Measurements from ENCODE around the gene MFSD12.

DNA sequence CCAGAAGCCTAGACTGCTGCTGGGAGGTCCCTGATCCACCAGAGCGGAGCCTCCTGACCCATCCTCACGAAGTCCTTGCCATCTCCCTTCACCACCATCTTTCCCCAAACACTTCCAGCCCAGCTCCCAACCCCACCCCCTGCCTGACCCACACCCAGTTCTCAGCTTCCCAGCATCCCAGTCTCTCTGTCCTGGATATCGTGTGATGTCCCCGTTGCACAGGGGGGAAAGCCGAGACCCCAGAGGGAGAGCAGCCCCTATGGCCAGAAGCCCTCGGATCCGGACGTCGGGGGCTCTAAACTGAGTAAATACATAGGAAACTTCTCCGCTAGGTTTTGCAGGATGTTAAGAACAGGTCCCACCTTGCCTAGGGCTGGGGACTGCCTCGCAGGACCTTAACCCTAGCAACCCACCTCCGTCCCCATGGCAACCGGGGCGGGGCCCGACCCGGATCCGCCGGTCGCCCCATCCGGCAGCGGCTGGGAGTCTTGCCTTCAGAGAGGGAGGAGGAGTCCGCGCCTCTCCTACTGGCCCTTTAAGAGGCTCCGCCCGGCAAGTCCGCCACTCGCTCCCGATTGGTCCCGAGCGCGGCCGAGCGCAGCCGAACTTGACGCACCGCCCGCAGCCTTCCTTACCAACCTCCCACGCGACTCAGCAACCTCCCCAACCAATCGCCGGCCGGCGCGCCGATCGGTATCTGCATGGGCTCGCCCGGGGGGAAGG is 14.9 kb upstream of the MFSD12 start:
- TF ChIP-seq, protein P1, sequence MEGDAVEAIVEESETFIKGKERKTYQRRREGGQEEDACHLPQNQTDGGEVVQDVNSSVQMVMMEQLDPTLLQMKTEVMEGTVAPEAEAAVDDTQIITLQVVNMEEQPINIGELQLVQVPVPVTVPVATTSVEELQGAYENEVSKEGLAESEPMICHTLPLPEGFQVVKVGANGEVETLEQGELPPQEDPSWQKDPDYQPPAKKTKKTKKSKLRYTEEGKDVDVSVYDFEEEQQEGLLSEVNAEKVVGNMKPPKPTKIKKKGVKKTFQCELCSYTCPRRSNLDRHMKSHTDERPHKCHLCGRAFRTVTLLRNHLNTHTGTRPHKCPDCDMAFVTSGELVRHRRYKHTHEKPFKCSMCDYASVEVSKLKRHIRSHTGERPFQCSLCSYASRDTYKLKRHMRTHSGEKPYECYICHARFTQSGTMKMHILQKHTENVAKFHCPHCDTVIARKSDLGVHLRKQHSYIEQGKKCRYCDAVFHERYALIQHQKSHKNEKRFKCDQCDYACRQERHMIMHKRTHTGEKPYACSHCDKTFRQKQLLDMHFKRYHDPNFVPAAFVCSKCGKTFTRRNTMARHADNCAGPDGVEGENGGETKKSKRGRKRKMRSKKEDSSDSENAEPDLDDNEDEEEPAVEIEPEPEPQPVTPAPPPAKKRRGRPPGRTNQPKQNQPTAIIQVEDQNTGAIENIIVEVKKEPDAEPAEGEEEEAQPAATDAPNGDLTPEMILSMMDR (conservative IDR thresholded peaks at IDR 0.05; ENCODE audit: low read depth, low read length): no peak
- TF ChIP-seq EZH2 (IDR thresholded peaks at IDR 0.05; ENCODE audit: low read length, unreplicated experiment): no peak
- TF ChIP-seq EZH2phosphoT487 (IDR thresholded peaks at IDR 0.05; ENCODE audit: borderline replicate concordance, low read length): no peak

Data from PC-3 (cell line).